A549 (cell line): Measurements from ENCODE around the gene CRTAP. TPM values are rescaled to one million over a fixed set of nuclear protein-coding genes. Genes with fewer than 3 reads are reported as not detected.

Experiments
- ATAC-seq, 2 experiments: fragments of 200-7000 bp in 1 of 2; fragments of >200 bp in 1 of 2; cut with Nextera tagmentation in 1 of 2; cut with Tn5 transposase in 1 of 2; 3 replicates each; pipeline versions ENCODE4 v1.8.0 to v1.9.1; 2018 to 2020; ENCODE audit warnings: mild to moderate bottlenecking in 1 of 2, moderate library complexity in 1 of 2
- CTCF ChIA-PET: fragments of 300-600 bp; sonication (Branson Sonifier 250); formaldehyde crosslinking; extraction: SDS; loops from one replicate; lab custom pipeline; 2021; ENCODE audit warnings: antibody characterized with exemption, inconsistent platforms; lab: Yijun Ruan, JAX
- POLR2A ChIA-PET: fragments of 350-600 bp; formaldehyde crosslinking; extraction: SDS; loops from one replicate; lab custom pipeline; 2021; ENCODE audit warnings: antibody characterized with exemption, inconsistent platforms; lab: Yijun Ruan, JAX
- DNase-seq, 2 experiments: peaks; one replicate each; pipeline versions ENCODE4 v3.0.0 to v3.0.0-alpha.2; 2011 to 2016; ENCODE audit warnings: low read depth in 1 of 2, low spot score in 1 of 2
- FAIRE-seq: peaks from 2 replicates; lab custom pipeline; 2011; peaks lifted over from hg19 to GRCh38; lab: Jason Lieb, UNC
- H3K27ac ChIP-seq, 2 experiments: fragments of >200 bp; sonication (Bioruptor Twin); formaldehyde crosslinking; 3 replicates each; pipeline ENCODE4 v1.5.1; 2016 to 2017
- H3K4me1 ChIP-seq: fragments of >200 bp; sonication (Bioruptor Twin); formaldehyde crosslinking; 3 replicates; pipeline ENCODE4 v1.6.1; 2016
- H3K4me2 ChIP-seq: fragments of >200 bp; sonication (Bioruptor Twin); formaldehyde crosslinking; 3 replicates; pipeline ENCODE4 v1.6.1; 2016
- H3K4me3 ChIP-seq: fragments of >200 bp; sonication (Bioruptor Twin); formaldehyde crosslinking; 3 replicates; pipeline ENCODE4 v1.5.1; 2016
- H3K9me3 ChIP-seq: fragments of >200 bp; sonication (Bioruptor Twin); formaldehyde crosslinking; 3 replicates; pipeline ENCODE4 v1.6.1; 2016
- CBX2 ChIP-seq: fragments of 200-600 bp; sonication (generic); IDR thresholded peaks from 2 replicates; pipeline ENCODE4 v1.6.1; 2016; ENCODE audit warnings: low read depth, mild to moderate bottlenecking, borderline replicate concordance
- CEBPB ChIP-seq, 2 experiments: fragments of >200 bp in 1 of 2; sonication (Bioruptor Twin) in 1 of 2; formaldehyde crosslinking in 1 of 2; IDR thresholded peaks; 2 replicates each; pipeline ENCODE4 v1.6.1; 2012 to 2016
- CHD2 ChIP-seq: fragments of 150-350 bp; IDR thresholded peaks from 2 replicates; pipeline ENCODE4 v1.6.1; 2014; ENCODE audit warnings: low read length; ENCODE audit not compliant: partially characterized antibody
- ESRRA ChIP-seq: fragments of 150-350 bp; IDR thresholded peaks from 2 replicates; pipeline ENCODE4 v1.6.1; 2014; ENCODE audit warnings: mild to moderate bottlenecking, low read length, borderline replicate concordance
- FOXS1 ChIP-seq: fragments of 250-450 bp; sonication (Bioruptor Pico); IDR thresholded peaks from 2 replicates; pipeline ENCODE4 v1.5.0; 2020; ENCODE audit warnings: mild to moderate bottlenecking, moderate library complexity
- HOXA7 ChIP-seq: fragments of 250-450 bp; sonication (Bioruptor Pico); IDR thresholded peaks from 2 replicates; pipeline ENCODE4 v1.5.0; 2020; ENCODE audit warnings: mild to moderate bottlenecking, moderate library complexity
- HOXB5 ChIP-seq: fragments of 250-450 bp; sonication (Bioruptor Pico); IDR thresholded peaks from 2 replicates; pipeline ENCODE4 v1.5.0; 2020; ENCODE audit warnings: mild to moderate bottlenecking, moderate library complexity
- KDM5A ChIP-seq: fragments of 200-600 bp; sonication (generic); IDR thresholded peaks from 2 replicates; pipeline ENCODE4 v1.6.1; 2016; ENCODE audit warnings: antibody characterized with exemption, mild to moderate bottlenecking
- POLR2AphosphoS2 ChIP-seq: conservative IDR thresholded peaks from 2 replicates; pipeline ENCODE4 v1.6.1; 2012; ENCODE audit warnings: low read length, improper control_type of control experiment, inconsistent platforms
- RAD21 ChIP-seq, 2 experiments: fragments of >200 bp in 1 of 2; sonication (Bioruptor Twin) in 1 of 2; formaldehyde crosslinking in 1 of 2; IDR thresholded peaks in 1 of 2; conservative IDR thresholded peaks in 1 of 2; 2 replicates in 1 of 2; 3 replicates in 1 of 2; pipeline ENCODE4 v1.6.1; 2012 to 2018; ENCODE audit warnings: inconsistent platforms in 1 of 2
- RNF2 ChIP-seq: fragments of 200-600 bp; sonication (generic); IDR thresholded peaks from 2 replicates; pipeline ENCODE4 v1.6.1; 2016; ENCODE audit warnings: low read depth, mild to moderate bottlenecking, antibody characterized with exemption, moderate library complexity, borderline replicate concordance
- SMC3 ChIP-seq: fragments of >200 bp; sonication (Bioruptor Twin); formaldehyde crosslinking; IDR thresholded peaks from 3 replicates; pipeline ENCODE4 v1.6.1; 2018; ENCODE audit warnings: inconsistent platforms
- USF2 ChIP-seq: fragments of 450-650 bp; IDR thresholded peaks from 2 replicates; pipeline ENCODE4 v1.6.1; 2014; ENCODE audit warnings: antibody characterized with exemption
- WGBS: methylation state at CpG from one replicate; pipeline ENCODE4 v1.1.6; 2017; ENCODE audit errors: missing lambda C conversion rate; 5-methylcytosine and 5-hydroxymethylcytosine counted together
- polyA plus RNA-seq, 4 experiments: library from polyadenylated mRNA; depleted of rRNA in 3 of 4; stranded (reverse); fragments of >200 nt; fragmentation: RNase III in 1 of 4; extraction: RNeasy Plus Mini Kit Qiagen cat#74134 plus additional on column Dnase treatment in 1 of 4; gene quantifications; 2 replicates in 3 of 4; 3 replicates in 1 of 4; pipeline ENCODE4 v1.2.3, GENCODE V29; 2011 to 2017

CRTAP gene
- polyA plus RNA-seq, 2 of the 4 experiments (the other 2 are of a cell fraction): 181 to 355 TPM

- TF ChIP-seq POLR2AphosphoS2 (no peak), USF2 (no peak), KDM5A (no peak), HOXA7 (CRISPR knock-in tag) (no peak), ESRRA (no peak), RAD21 (conservative IDR thresholded peaks at IDR 0.05 in 1 of 2, IDR thresholded peaks at IDR 0.05 in 1 of 2) (no peak), SMC3 (no peak)
Observed at GRCh38 chr3:33124638-33125037, 10.8 kb downstream of the CRTAP start (continued).

GRCh38 chr3:33125840-33126239, 12.0 kb downstream of the CRTAP start:
- DNase-seq (no peak), FAIRE-seq (no peak), ATAC-seq (no peak)
- TF ChIP-seq ESRRA (no peak), RNF2 (no peak), CBX2 (no peak), CEBPB (IDR thresholded peaks at IDR 0.05) (peak in 1 of 2 experiments; percentile 6; a peak in 1 of 4 replicates)
- POLR2A ChIA-PET: no interaction called here
- no peaks in the 10 kb centered on the region for H3K9me3 ChIP-seq
- CTCF ChIA-PET: interaction anchor here (0.6 to 8.3 kb wide), 2 partner anchors 10 to 245 kb away, joined by 4 to 187 read pairs; no protein-coding TSS in a partner anchor
- 91% methylated on average over 3 of the region's 3 CpGs for WGBS
- no peak overlapping the region for H3K27ac ChIP-seq
- H3K4me3 ChIP-seq: no peak overlapping the region
- peaks cover 6% of the 10 kb centered on the region for H3K4me1 ChIP-seq
- no peak overlapping the region for H3K4me2 ChIP-seq

GRCh38 chr3:33128706-33129105, 14.9 kb downstream of the CRTAP start:
- POLR2A ChIA-PET: no interaction called here
- FAIRE-seq: no peak
- CTCF ChIA-PET: interaction anchor here (0.8 to 8.3 kb wide), 3 partner anchors 23 to 658 kb away, joined by 3 to 187 read pairs (median 3); no protein-coding TSS in a partner anchor
- Histone ChIP-seq H3K4me3 (no peak overlapping the region), H3K4me2 (no peak overlapping the region), H3K4me1 (0 out of 3 replicates have a peak, but pooled peaks cover 5% of the 10 kb centered on the region), H3K9me3 (no peaks in the 10 kb centered on the region), H3K27ac (no peak overlapping the region)
- WGBS: 62% methylated on average over 1 of the region's 1 CpG
- TF ChIP-seq USF2 (0 out of 2 replicates have a peak, but pooled peaks have one; percentile 28), CHD2 (no peak)
- DNase-seq: no peak
- no peak for ATAC-seq

GRCh38 chr3:33130144-33130543, 16.3 kb downstream of the CRTAP start:
- no peaks in the 10 kb centered on the region for H3K9me3 ChIP-seq
- no peak overlapping the region for H3K4me3 ChIP-seq
- no peak for TF ChIP-seq HOXB5
- TF ChIP-seq FOXS1 (CRISPR knock-in tag): no peak
- H3K4me1 ChIP-seq: 0 out of 3 replicates have a peak, but pooled peaks cover 5% of the 10 kb centered on the region
- H3K4me2 ChIP-seq: no peak overlapping the region
- FAIRE-seq (no peak), ATAC-seq (no peak), DNase-seq (no peak)
- CTCF ChIA-PET: interaction anchor here (0.6 to 8.3 kb wide), 10 partner anchors 14 to 657 kb away, joined by 3 to 187 read pairs (median 4); partner anchors contain the start of gene CRTAP
- no peak overlapping the region for H3K27ac ChIP-seq
- POLR2A ChIA-PET: interaction anchor here (1.9 kb wide), 1 partner anchor 311 kb away, joined by 6 read pairs; the partner anchor contains the start of gene UBP1
- WGBS: 51% methylated on average over 2 of the region's 2 CpGs
